GM20000 (cell line): ENCODE measurements around the gene ENG.

ENCODE experiments used
- DNase-seq: peaks from one replicate; pipeline ENCODE4 v3.0.0; 2012; ENCODE audit warnings: low spot score
- CTCF ChIP-seq: IDR thresholded peaks from 2 replicates; pipeline ENCODE4 v1.5.1; 2012; ENCODE audit warnings: mild to moderate bottlenecking, control low read depth; ENCODE audit errors: extremely low read depth, missing control alignments

The ENG gene

DNA sequence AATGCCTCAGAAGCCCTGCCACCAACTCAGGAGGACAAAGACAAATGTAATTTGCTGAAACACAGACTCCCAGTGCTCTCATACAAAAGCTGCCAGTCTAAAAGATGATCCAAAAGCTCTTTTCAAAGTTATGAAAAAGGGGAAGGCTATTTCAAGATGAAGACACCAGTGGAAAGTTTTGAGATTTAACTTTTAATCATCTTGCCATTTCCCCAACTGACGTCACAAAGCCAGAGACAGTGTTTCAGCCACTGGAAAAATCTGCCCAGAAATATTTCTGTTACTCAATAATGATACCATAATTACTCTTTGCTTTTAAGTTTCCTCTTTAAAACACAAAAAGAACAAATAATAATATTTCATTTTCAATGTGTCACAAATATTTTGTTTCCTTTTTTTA, 20.9 kb downstream of the ENG start:
- no peak for DNase-seq

GRCh38 chr9:127832248-127832647, 22.2 kb downstream of the ENG start:
- TF ChIP-seq CTCF: no peak
- no peak for DNase-seq

More for the DNA sequence above, 20.9 kb downstream of the ENG start:
- TF ChIP-seq CTCF: no peak

DNA sequence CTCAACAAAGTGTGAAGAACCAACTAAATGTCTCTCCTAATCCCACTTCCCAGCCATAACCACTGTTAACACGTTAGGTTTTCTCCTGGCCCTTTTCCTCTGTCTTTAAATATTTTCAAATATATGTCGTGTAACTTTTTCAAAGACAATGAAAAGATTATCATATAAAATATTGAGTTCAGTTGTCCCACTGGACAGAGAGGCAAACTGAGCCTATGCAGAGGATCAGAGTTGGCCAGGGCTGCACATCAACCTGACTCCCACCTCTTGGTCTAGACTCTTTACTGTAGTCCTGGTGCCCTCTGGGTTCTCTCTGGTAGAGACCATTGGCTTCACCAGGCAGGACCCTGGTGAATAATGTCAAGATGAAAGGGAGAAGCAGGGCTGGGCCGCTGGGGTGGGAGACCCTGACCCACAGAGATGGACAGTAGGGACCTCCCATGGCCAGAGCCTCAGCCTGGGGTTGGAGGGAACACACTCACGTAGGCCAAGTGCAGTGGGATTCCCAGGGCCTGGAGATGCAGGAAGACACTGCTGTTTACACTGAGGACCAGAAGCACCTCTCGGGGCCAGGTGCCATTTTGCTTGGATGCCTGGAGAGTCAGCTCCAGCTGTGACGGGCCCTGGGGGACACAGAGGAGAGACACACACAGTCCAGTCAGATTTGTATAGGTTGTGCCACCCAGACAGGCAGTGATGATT, 25.1 kb downstream of the ENG start:
- no peak for TF ChIP-seq CTCF
- no peak for DNase-seq

DNA sequence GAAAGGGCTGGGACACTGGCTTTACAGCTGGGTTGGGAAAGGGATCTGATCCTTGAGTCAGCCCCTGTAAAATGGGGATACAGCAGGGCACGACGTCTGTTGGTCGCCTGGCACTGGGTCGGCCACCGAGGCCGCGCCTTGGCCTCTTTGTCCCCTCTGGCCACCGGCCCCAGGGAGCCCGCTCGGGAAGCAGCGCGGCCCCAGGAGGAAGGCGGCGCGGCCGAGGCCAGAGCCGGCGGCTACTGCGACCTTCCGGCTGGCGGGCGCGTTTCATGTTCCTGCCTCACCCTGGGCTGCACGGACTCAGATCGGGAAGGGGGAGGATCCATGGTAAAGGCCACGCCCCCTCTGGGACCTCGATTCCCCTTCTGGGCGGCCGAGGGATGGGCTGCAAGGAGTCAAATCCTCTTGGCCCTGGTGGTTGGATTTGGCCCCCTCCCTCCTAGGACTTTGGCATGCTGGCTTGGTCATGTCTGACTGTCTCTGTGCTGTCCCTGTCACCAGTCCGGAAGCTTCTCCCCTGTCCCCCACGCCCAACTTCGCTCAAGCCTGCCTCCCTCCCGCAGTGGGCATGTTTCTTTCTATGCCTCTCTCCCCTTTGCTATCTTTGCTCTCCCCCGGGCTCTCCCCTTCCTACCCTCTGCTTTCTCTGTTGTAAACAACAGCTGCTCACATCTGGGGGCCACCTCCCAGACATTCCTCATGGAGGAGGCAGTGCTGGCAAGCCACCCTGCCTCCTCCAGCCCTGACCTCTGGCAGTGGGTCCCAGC, 26.0 kb downstream of the ENG start:
- TF ChIP-seq CTCF: no peak
- DNase-seq: no peak

GRCh38 chr9:127826253-127826913, 28.1 kb downstream of the ENG start:
- DNase-seq: no peak
- no peak for TF ChIP-seq CTCF

GRCh38 chr9:127825319-127826051, 29.0 kb downstream of the ENG start:
- no peak for TF ChIP-seq CTCF
- no peak for DNase-seq
